SK-MEL-5 (cell line): ENCODE measurements around the gene MAPK9. TPM values are rescaled to one million over a fixed set of nuclear protein-coding genes. Genes with fewer than 3 reads are reported as not detected.
"Not testable (repeated sequence)": the region's sequence is repeated elsewhere in the genome, so short reads cannot be mapped to it uniquely, and the experiment has no call there.

Source experiments
- DNase-seq: peaks from one replicate; pipeline ENCODE4 v3.0.0-alpha.2; 2016; ENCODE audit warnings: low read depth, low spot score
- in situ Hi-C: cut with HindIII; loops from 2 replicates; pipeline ENCODE4 v1.10.0; 2016; ENCODE audit warnings: low sequenced_read_pairs, high pct_unique_total_duplicates, low pct_unique_long_range_greater_than_20kb
- total RNA-seq: library from RNA; depleted of rRNA; stranded (reverse); fragments of >200 nt; shearing (Covaris generic); gene quantifications from 2 replicates; pipeline ENCODE4 v1.2.3, GENCODE V29; 2014

The MAPK9 gene
- total RNA-seq, 1 experiment from 2014 or later: 16.0 TPM

DNA sequence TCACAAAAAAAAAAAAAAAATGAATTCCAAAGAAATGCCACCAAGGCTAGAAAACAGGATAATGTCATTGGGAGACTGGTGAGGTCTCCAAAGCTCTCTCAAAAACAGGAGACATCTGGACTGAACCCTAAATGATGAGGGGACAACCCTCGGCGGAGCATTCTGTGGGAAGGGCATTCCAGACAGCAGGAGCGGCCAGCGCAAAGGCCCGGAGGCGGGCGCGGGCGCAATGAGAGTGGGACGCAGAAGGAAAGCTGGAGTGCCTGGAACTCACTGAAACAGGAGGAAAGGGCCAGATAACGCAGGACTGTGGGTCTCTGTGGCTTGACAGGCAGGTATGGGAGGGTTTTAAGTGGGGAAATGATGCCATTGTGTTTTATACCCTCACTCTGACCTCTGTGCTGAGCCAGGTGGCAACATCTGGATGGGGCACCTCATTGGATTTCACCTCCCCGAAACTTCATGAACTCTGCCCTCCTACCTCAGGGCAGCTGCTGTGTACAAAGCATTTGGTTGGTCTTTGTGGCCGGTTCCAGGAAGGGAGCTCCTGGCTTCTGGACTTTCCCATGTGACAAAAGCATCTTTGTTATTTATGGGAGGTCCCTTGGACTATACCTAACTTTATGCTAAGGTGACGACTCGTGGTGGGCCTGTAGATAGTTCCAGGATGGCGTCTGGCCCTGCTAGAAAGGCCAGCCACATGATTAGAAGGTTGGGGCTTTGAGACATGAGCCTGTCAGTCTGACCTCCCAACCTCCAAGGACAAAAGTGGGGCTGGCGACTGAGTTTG is 11.5 kb upstream of the MAPK9 start:
- in situ Hi-C loops: no loop called here
- DNase-seq: no peak

- DNase-seq: no peak
- in situ Hi-C loops: no loop called here
Measured at GRCh38 chr5:180302256-180302655, 10.4 kb upstream of the MAPK9 start.

GRCh38 chr5:180301253-180301652 is 9.4 kb upstream of the MAPK9 start:
- DNase-seq: peak; percentile 22
- in situ Hi-C loops: no loop called here

- in situ Hi-C loops: no loop called here
- no peak for DNase-seq
Measured at GRCh38 chr5:180299526-180299925, 7.6 kb upstream of the MAPK9 start.

- DNase-seq, in situ Hi-C loops: not testable (repeated sequence)
Measured at GRCh38 chr5:180299014-180299413, 7.1 kb upstream of the MAPK9 start.

- no peak for DNase-seq
- in situ Hi-C loops: no loop called here
Measured at GRCh38 chr5:180297587-180298282, 5.9 kb upstream of the MAPK9 start.

- DNase-seq: no peak
- in situ Hi-C loops: no loop called here
Measured at GRCh38 chr5:180296771-180297170, 4.9 kb upstream of the MAPK9 start.

DNA sequence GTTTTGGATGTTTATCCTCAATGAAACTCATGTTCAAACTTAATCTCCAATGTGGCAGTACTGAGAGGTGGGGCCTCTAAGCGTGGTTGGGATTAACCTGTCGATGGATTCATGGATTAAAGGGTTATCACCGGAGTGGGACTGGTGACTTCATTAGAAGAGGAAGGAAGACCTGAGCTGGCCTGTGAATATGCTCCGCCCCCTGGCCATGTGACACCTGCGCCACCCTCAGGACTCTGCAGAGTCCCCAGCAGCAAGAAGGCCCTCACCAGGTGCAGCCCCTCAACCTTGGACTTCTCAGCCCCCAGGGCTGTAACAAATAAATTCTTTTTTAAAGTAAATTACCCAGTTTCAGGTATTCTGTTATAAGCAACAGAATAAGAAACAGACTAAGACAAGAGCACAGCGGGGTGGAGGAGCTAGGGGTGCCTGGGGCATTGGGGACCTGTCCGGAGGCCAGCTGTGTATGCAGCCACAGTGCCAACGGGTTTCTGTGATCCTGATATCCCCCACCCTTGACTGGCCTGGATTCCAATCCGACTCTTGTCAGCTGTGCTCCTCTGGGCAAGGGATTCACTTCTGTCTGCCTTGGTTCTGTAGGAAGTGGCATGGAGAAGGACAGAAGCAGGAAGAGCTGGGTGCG is 3.2 kb upstream of the MAPK9 start:
- DNase-seq: no peak
- in situ Hi-C loops: no loop called here

DNA sequence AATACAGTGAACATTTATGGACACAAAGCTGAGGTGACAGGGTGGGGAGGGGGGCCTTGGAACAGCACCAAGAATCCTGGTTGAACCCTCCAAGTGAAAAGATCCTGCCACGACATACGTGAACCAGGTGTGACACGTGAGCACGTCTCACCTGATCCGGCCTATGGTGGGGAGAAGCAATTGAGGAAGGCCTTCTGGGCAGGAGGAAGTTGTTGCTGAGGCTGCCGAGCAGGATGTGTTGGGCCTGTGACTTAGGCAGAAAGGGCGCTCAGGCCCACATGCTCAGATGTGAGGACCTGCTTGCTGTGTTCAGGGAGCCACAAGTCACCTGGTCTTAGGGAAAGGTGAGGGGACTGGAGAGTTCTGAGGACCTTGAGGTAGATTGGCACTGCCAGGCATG is 2.5 kb upstream of the MAPK9 start:
- in situ Hi-C loops: no loop called here
- no peak for DNase-seq

DNA sequence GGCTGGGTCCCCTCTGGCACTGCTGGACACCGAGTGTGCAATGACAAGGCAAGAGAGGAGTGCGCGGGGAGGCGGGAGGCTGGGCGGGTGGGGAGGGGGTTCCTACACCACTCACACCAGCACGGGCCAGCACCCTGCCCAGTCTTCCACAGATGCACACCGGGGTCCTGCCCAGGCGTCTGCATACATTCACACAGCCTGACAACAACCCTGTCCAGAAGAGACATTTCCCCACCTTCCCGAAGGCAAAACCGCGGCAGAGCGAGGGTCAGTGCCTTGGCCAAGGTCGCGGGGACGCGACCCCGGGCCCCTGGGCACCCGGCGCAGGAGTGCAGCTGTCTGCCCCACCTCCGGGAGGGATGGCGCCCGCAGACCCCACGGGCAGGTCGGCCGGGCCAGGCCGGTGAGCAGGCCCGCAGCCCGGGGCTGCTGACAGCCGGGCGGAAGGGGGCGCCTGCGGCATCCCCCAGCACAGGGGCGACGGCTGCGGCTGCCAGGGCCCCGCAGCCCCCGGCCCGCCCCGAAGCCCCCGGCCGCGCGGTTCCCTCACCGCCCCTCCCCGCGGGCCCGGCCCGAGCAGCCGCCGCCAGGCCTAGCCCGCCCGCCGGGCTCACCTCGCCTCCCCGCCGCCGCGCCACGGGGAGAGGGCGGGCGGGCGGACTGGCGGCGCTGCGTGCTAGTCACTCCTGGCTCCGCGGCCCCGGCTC is 496 bp downstream of the MAPK9 start:
- in situ Hi-C loops: no loop called here
- DNase-seq: no peak

DNA sequence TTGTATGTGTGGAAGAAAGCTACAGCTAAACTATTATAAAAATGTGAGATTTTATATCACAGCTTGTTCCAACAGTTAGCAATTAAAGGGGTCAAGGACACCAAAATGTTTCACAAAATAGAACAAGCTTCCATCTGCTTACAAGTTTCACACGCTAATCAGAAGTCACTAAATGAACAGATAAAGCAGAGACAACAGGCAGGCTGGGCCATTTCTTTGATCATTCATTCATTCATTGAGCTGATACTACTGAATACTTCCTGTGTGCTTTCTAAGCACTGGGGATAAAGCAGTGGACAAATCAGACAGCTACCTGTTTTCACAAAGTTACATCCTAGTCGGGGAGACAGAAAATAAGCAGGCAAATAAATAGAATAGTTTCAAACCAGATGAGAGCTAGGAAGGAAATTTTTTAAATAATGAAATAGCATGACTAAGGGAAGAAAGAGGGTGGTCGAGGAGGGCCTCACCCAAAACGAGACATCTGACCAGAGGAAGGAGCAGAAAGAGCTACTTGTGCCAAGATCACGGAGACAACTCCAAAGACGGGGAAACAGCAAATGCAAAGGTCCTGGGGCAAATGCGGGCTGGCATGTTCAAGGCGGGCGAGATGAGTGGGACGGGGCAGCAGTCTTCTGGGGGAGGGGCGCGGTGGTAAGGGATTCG is 1.2 kb downstream of the MAPK9 start:
- DNase-seq: no peak
- in situ Hi-C loops: no loop called here

DNA sequence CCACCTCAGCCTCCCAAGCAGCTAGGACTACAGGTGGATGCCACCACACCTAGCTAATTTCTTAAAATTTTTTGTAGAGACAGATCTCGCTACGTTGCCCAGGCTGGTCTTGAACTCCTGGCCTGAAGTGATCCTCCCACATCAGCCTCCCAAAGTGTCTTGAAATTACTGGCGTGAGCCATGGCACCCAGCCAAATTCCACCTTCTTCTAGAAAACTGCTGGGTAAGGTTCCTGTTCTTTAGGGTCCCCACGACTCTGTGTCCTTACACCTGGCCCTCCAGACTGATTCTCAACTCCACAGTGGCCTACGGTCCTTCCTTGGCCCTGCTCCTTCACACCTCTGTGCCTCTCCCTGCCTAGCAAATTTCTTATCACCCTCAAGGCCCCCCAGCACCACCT is 1.9 kb downstream of the MAPK9 start:
- no peak for DNase-seq
- in situ Hi-C loops: no loop called here

DNA sequence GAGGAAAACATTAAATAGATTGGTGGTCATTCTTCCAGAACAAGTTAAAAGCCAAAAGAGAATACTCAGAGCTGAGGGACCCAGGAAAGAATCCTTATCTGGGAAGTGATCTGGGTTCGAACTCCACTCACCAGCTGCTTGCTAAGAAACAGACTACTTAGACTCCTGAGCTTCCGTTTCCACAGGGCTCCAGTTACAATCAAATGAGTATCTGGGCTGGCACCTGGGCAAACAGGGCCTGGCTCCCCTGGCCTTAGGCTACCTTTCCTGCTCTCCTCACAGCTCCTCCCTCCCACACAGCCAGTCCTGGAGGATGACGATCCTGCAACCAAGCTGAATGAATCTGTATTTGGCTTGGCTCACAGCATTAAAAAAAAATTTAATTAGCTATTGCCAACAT is 2.5 kb downstream of the MAPK9 start:
- in situ Hi-C loops: no loop called here
- DNase-seq: no peak

DNA sequence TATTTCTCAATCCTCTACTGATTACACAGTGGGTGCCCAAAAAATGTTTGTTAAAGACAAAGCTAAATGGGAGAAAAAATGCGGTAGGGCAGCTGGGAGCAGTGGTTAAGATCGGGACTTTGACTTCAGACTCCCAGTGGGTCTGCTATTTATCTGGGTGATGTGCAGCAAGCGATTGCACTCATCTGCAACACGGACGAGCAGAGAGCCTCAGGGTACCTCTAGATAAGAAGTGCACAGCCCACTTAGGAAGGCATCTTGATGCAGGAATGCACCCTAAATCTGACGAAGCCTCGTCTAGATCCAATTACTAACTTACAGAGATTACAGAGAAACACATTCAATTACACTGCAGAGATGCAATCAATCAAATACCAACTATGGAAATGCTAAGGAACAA is 4.0 kb downstream of the MAPK9 start:
- in situ Hi-C loops: no loop called here
- DNase-seq: no peak

- DNase-seq: no peak
- in situ Hi-C loops: no loop called here
Measured at GRCh38 chr5:180287404-180287803, 4.5 kb downstream of the MAPK9 start.

DNA sequence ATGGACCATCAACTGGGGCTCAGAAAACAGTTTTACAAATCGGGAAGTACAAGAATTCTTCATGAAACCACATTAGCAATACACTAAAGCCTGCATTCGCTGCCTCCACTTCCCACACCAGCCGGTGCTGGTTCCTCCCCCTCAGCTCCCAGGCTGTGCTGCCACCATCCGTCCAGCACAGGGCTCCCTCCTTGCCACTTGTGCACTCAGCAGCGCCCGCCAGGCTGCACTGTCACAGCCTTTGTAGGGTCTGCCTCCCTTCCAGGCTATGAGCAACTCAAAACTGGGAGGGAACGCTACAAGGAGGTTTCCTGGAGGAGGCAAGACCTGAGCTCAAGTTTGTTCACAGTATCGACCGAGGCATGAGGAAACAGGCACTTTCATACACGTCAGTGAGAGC is 7.7 kb downstream of the MAPK9 start:
- in situ Hi-C loops: no loop called here

GRCh38 chr5:180283026-180283615 is 8.8 kb downstream of the MAPK9 start:
- in situ Hi-C loops: no loop called here
- DNase-seq: no peak

More for the DNA sequence above, 7.7 kb downstream of the MAPK9 start:
- DNase-seq: no peak
